Mammary epithelial cell (primary cell): ENCODE measurements around the gene EMSY.

ENCODE experiments used
- EZH2 ChIP-seq: IDR thresholded peaks from 2 replicates; pipeline ENCODE4 v1.6.1; 2012; ENCODE audit warnings: low read length, inconsistent platforms, borderline replicate concordance
- TF ChIP-seq, protein P1 (sequence below), 2 donors: IDR thresholded peaks in 1 of 2; conservative IDR thresholded peaks in 1 of 2; 2 replicates each; pipeline ENCODE4 v1.5.1; 2011 to 2012; ENCODE audit warnings: inconsistent platforms in 2 of 2, low read length in 2 of 2, mild to moderate bottlenecking in 2 of 2, control low read depth in 1 of 2, low read depth in 1 of 2; ENCODE audit not compliant: insufficient read depth in 1 of 2; ENCODE audit errors: extremely low read depth in 1 of 2

DNA sequence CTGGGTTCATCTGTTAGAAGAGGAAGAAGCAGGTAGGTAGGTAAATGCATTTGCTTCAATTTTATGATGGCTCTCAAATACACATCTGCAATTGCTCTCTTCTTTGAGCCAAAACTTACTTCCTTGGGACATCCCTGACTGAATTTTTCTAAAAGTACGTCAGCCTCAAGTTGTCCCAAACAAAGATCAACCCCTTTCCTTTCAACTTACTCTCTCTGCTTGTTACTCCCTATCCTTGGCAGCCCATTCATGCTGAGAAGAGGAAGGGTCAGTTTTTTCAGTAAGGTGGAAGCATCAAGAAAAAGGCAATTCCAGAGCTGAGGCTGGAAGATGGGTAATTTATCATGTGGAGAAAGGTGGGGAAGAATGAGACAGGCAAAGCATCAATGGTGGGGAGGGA lies 114.5 kb downstream of the EMSY start:
- no peak for TF ChIP-seq EZH2
- TF ChIP-seq, protein P1, sequence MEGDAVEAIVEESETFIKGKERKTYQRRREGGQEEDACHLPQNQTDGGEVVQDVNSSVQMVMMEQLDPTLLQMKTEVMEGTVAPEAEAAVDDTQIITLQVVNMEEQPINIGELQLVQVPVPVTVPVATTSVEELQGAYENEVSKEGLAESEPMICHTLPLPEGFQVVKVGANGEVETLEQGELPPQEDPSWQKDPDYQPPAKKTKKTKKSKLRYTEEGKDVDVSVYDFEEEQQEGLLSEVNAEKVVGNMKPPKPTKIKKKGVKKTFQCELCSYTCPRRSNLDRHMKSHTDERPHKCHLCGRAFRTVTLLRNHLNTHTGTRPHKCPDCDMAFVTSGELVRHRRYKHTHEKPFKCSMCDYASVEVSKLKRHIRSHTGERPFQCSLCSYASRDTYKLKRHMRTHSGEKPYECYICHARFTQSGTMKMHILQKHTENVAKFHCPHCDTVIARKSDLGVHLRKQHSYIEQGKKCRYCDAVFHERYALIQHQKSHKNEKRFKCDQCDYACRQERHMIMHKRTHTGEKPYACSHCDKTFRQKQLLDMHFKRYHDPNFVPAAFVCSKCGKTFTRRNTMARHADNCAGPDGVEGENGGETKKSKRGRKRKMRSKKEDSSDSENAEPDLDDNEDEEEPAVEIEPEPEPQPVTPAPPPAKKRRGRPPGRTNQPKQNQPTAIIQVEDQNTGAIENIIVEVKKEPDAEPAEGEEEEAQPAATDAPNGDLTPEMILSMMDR (conservative IDR thresholded peaks at IDR 0.05 in 1 of 2, IDR thresholded peaks at IDR 0.05 in 1 of 2; ENCODE audit: extremely low read depth in 1 of 2, insufficient read depth in 1 of 2, low read depth in 1 of 2, low read length in 2 of 2), result no peak
